CD4-positive, alpha-beta T cell treated with Interleukin-15 for 4 hours (primary cell): ENCODE measurements around the gene SPTBN5.

Experiments used
- DNase-seq: peaks from one replicate; pipeline ENCODE4 v3.0.0-alpha.2; 2020; ENCODE audit warnings: low spot score

The SPTBN5 gene

GRCh38 chr15:41843571-41843970, 50.3 kb downstream of the SPTBN5 start:
- no peak for DNase-seq

GRCh38 chr15:41842229-41842628, 51.6 kb downstream of the SPTBN5 start:
- no peak for DNase-seq

GRCh38 chr15:41841131-41841530, 52.7 kb downstream of the SPTBN5 start:
- DNase-seq: no peak

GRCh38 chr15:41840673-41841072, 53.2 kb downstream of the SPTBN5 start:
- DNase-seq: no peak

DNA sequence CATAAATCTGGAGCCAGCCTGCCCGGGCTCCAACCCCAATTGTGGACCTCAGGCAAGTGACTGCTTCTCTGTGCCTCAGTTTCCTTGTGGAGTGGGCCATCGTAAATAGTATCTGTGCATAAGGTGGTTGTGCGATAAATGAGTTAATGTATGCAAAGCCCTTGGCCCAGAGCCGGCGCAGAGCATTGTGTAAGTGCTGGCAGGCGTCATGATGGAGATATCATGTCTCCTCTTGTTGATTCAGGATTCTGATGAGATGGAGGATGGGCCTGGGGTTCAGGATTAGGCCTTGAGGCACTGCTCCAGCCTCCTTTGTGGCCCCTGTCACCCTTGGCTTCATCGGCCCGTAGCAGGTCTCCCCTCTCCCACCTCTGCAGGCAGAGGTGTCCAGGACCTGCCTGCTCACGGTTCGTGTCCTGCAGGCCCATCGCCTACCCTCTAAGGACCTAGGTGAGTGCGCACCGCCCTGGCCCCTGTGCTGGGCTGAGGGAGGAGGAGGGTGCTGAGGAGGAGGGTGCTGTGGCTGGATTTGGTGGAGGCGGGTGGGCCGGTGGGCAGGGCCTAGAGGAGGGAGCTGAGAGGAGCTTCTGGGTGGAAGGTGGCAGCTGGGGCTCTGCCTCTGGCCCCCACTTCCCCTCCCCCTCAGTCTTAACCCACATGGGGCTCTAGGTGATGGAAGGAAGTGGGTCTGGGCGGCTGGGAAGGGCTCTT, 53.9 kb downstream of the SPTBN5 start:
- DNase-seq: no peak

DNA sequence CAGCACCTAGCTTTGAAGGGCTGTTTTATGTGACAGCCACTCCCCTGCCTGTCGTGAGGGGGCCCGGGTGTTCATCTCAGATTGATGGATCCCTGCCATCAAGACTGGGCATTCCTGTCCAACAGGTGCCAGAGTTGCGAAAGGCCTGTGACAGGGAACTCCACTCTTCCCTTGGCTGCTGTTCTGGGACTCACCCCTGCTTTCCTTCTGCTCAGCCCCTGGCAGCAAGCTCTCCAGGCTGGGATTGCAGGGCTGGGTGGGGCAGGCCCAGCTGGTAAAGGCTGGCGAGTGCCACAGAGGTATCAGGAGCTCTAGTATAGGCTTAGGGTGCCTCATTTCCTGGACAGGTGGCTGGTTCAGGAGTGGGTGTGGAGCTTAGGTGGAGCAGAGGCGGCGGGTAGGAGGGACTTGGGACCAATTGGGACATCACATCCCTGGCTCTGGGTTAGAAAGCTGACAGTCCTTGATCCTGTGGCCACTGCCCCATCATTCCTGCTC, 55.4 kb downstream of the SPTBN5 start, which contains the start of gene PLA2G4B:
TSS of gene PLA2G4B (plus strand) at position 448 of the 498 bp plus-strand sequence. CDS start 67 bp downstream, outside the sequence.
- no peak for DNase-seq

DNA sequence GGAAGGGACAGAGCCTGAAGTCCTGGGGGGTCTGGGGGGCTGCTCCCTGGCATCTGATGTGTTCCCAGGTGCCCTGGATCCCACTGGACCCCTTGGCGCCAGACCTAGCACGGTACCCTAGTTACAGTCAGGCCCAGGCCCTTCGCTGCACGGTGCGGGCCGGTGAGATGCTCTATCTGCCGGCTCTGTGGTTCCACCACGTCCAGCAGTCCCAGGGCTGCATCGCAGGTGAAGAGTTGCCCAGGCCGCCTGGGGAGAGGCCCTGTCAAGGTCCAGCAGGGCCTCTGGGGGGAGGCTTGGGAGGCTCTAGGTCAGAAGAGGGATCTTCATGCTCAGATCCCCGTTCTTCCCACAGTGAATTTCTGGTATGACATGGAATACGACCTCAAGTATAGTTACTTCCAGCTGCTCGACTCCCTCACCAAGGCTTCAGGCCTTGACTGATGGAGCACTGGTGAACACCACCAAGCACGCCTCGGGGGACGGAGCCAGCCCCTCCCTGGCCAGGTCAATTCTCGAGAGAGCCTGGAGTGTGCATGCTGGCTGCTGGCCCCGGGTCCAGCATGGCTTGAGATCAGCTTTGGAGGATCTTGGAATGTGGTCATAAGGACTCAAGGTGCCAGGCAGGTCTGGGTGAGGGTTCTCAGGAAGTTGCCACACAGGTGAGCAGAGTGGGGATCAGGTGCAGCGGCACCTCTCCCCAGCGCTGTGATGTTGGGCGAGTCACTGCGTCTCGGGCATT, 57.0 kb downstream of the SPTBN5 start:
- DNase-seq: no peak

DNA sequence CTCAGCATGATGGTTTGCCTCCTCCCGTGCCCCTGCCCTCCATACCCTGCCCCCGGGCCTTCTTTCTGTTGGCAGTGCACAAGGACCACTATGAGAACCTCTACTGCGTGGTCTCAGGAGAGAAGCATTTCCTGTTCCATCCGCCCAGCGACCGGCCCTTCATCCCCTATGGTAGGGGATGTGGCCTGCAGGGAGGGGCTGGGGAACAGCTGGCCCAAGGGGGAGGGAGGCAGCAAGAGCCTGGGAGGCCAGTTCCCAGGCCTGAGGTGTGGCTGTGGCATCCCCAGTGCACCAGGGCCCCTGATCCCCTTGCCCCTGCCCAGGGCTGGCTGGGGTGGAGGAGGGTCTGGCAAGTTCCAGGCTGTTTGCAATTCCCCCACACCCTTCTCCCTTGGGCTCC, 57.8 kb downstream of the SPTBN5 start:
- DNase-seq: no peak

DNA sequence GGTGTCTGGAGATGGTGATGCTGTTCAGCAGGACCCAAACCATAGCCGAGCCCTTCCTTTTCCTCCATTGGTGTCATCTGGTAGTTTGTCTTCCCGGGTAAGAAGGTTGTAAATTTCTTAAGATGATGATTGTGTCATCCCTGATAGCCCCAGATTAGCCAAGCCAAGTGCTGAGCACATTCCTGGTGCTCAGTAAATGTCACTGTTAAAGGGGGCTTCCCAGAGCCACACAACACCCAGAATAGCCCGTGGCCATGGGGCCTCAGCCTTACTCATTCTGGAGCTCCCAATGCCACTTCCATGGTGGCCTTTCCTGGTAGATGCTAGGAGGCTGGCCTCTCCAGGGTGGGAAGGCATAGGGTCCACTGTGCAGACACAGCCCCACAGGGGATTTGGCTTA, 59.8 kb downstream of the SPTBN5 start:
- no peak for DNase-seq

- DNase-seq: no peak
Measured at GRCh38 chr15:41832875-41833274, 61.0 kb downstream of the SPTBN5 start.

- no peak for DNase-seq
Measured at GRCh38 chr15:41832208-41832607, 61.6 kb downstream of the SPTBN5 start.

DNA sequence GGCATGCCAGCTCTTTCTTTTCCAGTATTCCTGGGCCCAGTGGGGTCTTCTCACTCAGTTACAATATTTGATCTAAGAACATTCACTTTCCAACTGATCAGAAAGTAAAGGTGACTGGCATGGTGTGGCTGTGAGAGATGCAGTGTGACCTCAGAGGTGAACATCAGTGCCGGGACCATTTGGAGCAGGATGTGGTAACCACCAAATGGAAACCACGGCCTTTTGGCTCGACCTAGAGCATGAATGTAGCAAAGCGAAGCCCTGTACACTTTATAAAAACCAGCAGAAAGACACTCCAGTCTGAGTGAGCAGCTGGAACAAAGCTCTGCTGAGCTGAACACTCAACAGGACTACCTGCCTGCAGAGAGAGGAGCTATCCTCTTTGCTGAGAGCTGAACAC, 62.6 kb downstream of the SPTBN5 start:
- DNase-seq: peak; percentile 54

- no peak for DNase-seq
Measured at GRCh38 chr15:41829959-41830646, 63.8 kb downstream of the SPTBN5 start.

DNA sequence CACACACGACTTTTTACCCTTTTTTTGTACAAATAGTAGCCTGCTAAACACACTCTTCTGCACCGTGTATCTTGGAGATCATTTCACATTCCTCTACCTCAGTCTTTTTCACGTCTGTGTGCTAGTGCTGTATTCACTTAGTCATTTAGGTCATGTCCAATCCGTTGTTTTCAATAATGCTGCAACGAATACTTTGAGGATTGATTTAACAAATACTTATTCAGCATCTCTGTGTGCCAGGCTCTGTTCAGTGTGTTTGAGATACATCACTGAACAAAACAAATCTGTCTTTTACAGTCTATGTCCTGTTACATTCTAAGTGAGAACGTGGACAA, 65.1 kb downstream of the SPTBN5 start:
- DNase-seq: no peak

DNA sequence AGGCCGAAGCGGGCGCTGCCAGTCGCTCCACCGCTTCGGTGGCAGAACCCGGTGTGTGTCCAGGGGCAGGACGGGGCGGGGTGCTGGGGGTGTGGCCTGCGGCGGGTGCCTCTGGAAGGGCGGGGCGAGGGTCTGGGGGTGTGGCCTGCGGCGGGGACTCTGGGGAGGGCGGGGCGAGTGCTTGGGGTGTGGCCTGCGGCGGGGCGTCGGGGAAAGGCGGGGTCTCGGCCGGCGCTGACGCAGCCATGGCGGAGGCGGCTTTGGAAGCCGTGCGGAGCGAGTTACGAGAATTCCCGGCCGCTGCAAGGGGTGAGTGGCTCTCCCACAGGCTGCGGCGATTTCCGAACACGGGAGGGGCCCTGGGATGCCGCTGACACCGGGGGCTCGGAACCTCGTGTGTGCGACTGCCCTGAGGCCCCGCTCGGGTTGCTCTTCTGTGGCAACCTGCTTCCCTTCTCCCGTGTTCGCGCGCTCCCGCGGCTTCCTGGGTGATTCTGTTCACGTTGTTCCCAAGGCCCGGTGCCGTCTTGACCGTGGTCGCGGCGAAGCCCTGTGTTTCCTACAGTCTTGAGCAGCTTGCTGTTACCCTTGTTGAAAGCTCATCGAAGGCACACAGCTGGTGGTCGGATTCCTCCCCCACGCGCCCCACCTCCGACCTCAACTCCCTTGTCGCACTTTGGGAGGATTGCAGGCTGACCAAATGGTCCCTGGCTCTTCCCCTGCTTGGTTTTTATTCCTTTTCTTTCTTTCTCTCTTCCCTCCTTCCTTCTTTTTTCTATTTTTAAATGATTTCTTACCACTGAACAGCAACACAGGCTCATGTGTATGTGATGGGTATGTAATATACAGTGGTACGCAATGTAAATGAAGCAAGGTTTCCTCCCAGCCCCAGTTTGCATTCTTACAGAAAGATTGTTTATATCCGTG, 65.7 kb downstream of the SPTBN5 start, which contains the start of gene JMJD7:
TSS of gene JMJD7 (plus strand) at position 213 of the 927 bp plus-strand sequence. CDS start at position 246, 33 bp downstream.
- DNase-seq: peak; percentile 91

GRCh38 chr15:41827290-41827879, 66.5 kb downstream of the SPTBN5 start:
- no peak for DNase-seq

DNA sequence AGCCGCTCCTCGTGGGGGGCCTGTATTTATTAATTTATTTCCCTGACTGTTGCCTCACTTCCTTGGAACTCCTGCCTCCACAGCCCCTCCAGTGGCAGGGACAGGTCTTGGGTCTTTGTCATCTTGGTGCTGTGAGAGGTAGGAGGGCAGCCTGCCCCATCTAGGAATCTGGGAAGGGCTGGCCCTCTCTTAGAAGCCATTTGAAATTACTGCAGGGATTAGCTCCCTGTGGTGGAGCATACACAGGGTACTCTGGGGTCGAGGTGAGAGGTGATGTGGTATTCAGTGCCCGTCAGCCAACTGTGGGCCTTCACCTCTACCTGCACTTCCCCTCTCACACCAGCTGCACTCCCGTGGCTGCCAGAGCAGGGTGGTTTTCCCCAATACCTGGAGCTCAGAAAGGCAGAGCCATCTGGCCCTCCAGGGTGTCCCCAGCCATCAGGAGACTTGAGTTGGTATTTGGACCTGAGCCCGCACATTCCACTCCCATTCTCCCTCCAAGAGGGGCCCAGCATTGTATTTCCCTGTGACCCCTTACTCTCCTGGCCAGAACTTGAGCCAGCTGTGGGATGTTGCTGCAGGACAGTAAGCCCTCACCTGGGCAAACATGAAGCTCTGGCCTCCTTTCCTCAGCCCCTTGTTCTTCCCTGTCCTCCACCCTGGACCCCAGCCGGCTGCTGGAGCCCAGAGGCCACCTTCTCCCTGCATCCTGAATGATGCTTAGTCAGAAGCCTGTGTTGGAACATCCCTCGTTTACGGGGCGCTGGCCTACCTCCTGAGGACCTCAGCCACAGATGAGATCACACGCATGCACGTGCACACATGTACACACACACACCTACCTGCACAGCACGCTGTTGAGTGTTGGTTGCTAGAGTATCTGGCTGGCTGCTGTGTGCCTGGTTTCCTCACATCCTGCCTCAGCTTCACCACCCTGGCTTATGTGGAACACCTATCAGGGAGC, 68.0 kb downstream of the SPTBN5 start:
- no peak for DNase-seq

DNA sequence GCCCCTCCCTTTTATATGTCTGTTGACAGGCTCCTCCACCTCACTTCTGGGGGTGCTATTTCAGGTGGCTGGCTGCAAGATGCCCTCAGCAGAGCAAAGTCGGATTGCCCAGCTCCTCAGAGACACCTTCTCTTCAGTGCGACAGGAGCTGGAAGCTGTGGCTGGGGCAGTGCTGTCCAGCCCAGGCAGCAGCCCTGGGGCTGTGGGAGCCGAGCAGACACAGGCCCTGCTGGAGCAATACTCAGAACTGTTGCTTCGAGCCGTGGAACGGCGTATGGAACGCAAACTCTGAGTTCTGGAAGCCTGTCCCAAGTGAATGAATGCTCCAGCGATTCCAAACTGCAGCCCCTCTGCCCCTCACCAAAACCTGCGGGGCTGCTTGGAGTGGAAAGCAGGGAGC, 68.7 kb downstream of the SPTBN5 start:
- no peak for DNase-seq

GRCh38 chr15:41824062-41824745, 69.6 kb downstream of the SPTBN5 start:
- no peak for DNase-seq
